ENCODE measurements around the gene COL1A2. TPM values are rescaled to one million over a fixed set of nuclear protein-coding genes. Genes with fewer than 3 reads are reported as not detected.

Gene COL1A2
- 0.12 and 0.20 TPM in 2 replicates for total RNA-seq (2014; rRNA removed; shearing (Covaris generic))

- H3K4me3 ChIP-seq, result no peak within 1 kb of the TSS
Measured at GRCh38 chr7:94394437-94395140, at the start of gene COL1A2. Gene COL1A2, plus strand, starts transcription at chr7:94394895. Its CDS starts 137 bp downstream, at chr7:94395032.

DNA sequence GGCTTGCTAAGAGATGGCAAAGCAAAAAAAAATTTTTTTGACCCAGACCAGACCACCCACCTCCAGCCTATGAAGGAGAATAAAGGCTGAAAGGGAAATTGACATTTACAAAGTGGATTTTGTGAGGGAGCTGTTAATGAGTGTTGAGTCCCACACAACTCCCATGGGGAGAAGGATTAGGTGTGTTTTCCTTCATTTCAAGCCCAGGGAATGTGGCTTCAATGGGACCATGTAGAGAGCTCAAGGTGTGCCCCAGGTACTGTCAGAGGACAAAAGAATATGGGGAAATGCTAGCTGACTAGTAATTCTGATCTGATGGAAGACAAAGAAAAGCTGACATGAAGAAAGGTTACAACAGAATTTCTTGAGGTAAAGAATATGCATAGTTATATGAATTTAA lies 48.8 kb upstream of the COL1A2 start:
- no peak for DNase-seq
- H3K4me1 ChIP-seq, result peaks cover 13% of the 10 kb centered on the region
- H3K4me3 ChIP-seq, result no peak overlapping the region
- H3K36me3 ChIP-seq, result no peaks in the 10 kb centered on the region
- no peaks in the 10 kb centered on the region for H3K9me3 ChIP-seq (replicated peaks)
- no peaks in the 10 kb centered on the region for H3K27me3 ChIP-seq
- no peak overlapping the region for H3K27ac ChIP-seq

More at GRCh38 chr7:94394437-94395140, at the start of gene COL1A2:
- Histone ChIP-seq H3K9me3 (replicated peaks) (0 out of 2 replicates have a peak, but pooled peaks cover 3% of the 10 kb centered on the region), H3K27ac (no peak within 1 kb of the TSS), H3K36me3 (no peaks in the 10 kb centered on the region), H3K4me1 (peaks cover 13% of the 10 kb centered on the region), H3K27me3 (no peaks in the 10 kb centered on the region)
- DNase-seq, result no peak

GRCh38 chr7:94348142-94348541 lies 46.6 kb upstream of the COL1A2 start:
- H3K36me3 ChIP-seq, result no peaks in the 10 kb centered on the region
- peaks cover 13% of the 10 kb centered on the region for H3K4me1 ChIP-seq
- H3K27me3 ChIP-seq, result no peaks in the 10 kb centered on the region
- no peak overlapping the region for H3K4me3 ChIP-seq
- H3K9me3 ChIP-seq (replicated peaks), result no peaks in the 10 kb centered on the region
- DNase-seq, result no peak
- no peak overlapping the region for H3K27ac ChIP-seq

- peaks cover 7% of the 10 kb centered on the region for H3K4me1 ChIP-seq
- H3K36me3 ChIP-seq, result no peaks in the 10 kb centered on the region
- no peaks in the 10 kb centered on the region for H3K9me3 ChIP-seq (replicated peaks)
- H3K27ac ChIP-seq, result no peak overlapping the region
- no peak for DNase-seq
- H3K4me3 ChIP-seq, result no peak overlapping the region
- no peaks in the 10 kb centered on the region for H3K27me3 ChIP-seq
Measured at GRCh38 chr7:94350734-94351133, 44.0 kb upstream of the COL1A2 start.

DNA sequence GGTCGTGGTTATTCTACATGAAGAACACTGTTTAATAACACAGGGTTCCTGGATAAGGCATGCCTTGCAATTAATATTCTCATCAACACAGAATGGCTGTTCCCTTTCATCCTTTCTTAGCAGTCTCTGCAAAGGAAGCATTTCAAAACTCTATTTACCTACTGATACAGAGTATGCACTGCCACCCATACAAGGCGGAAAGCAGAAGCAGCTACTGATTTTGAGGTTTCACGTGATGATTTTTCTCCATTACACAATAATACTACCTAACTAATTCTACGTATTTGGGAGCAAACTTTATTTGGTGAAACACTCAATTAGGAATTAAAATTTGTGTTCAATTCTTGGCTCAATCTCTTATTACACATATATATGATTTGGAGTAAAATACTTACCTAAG lies 43.0 kb upstream of the COL1A2 start:
- no peak overlapping the region for H3K4me3 ChIP-seq
- H3K27ac ChIP-seq, result no peak overlapping the region
- H3K27me3 ChIP-seq, result no peaks in the 10 kb centered on the region
- DNase-seq, result no peak
- H3K4me1 ChIP-seq, result peaks cover 8% of the 10 kb centered on the region
- H3K36me3 ChIP-seq, result no peaks in the 10 kb centered on the region
- H3K9me3 ChIP-seq (replicated peaks), result no peaks in the 10 kb centered on the region

GRCh38 chr7:94352887-94353286 lies 41.8 kb upstream of the COL1A2 start:
- Histone ChIP-seq H3K9me3 (replicated peaks) (no peaks in the 10 kb centered on the region), H3K36me3 (no peaks in the 10 kb centered on the region), H3K4me1 (peaks cover 6% of the 10 kb centered on the region), H3K27me3 (no peaks in the 10 kb centered on the region), H3K27ac (no peak overlapping the region), H3K4me3 (no peak overlapping the region)
- no peak for DNase-seq

DNA sequence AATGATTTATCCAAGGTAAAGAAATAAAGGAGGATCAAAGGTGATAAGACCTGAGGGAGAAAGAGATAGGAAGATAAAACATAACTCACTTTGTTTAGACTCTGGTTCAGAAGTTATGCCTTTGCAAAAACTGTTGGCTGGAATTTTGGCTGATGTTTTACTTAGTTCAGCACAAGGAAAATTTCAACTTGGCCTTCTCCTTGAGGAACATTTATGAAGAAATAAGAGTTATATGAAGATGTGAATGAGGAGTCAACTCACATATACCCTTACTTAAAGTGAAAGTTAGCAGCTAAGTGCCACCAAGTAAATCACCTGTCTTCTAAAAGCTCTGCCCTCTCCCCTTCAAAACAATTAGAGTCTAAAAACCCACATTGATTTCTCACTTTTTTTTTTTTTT lies 39.7 kb upstream of the COL1A2 start:
- DNase-seq, result no peak
- Histone ChIP-seq H3K27ac (no peak overlapping the region), H3K9me3 (replicated peaks) (peaks cover 8% of the 10 kb centered on the region; the same call in 1 of the 2 replicates), H3K4me3 (no peak overlapping the region), H3K4me1 (peaks cover 6% of the 10 kb centered on the region), H3K36me3 (no peaks in the 10 kb centered on the region), H3K27me3 (no peaks in the 10 kb centered on the region)

- Histone ChIP-seq H3K36me3 (no peaks in the 10 kb centered on the region), H3K4me1 (peaks cover 6% of the 10 kb centered on the region), H3K27ac (no peak overlapping the region), H3K4me3 (no peak overlapping the region), H3K9me3 (replicated peaks) (peaks cover 8% of the 10 kb centered on the region; the same call in 1 of the 2 replicates), H3K27me3 (no peaks in the 10 kb centered on the region)
- DNase-seq, result peak in 1 of 2 experiments; percentile 34
Measured at GRCh38 chr7:94355454-94355853, 39.2 kb upstream of the COL1A2 start.

DNA sequence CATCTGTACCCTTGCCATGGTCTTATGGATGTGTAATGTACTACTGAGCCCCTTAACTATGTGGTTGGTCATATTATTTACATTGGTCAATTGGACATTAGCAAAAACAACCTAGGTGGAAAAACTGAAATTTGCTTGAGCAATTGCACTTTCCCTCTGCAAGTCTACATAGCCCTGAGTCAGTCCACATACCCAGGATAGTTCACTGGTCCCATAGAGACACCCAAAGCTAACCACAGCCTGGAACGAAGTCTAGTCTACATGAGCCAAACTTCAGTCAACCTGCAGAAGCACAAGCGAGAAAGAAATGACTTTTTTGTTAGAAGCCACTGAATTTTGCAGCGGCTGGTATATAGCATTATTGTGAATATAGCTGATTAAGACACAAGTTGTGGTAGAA lies 37.6 kb upstream of the COL1A2 start:
- Histone ChIP-seq H3K9me3 (replicated peaks) (peaks cover 9% of the 10 kb centered on the region; the same call in 1 of the 2 replicates), H3K27me3 (no peaks in the 10 kb centered on the region), H3K4me3 (no peak overlapping the region), H3K4me1 (peaks cover 6% of the 10 kb centered on the region), H3K27ac (no peak overlapping the region), H3K36me3 (no peaks in the 10 kb centered on the region)
- no peak for DNase-seq

- H3K4me3 ChIP-seq, result no peak overlapping the region
- no peaks in the 10 kb centered on the region for H3K27me3 ChIP-seq
- DNase-seq, result no peak
- H3K27ac ChIP-seq, result no peak overlapping the region
- H3K36me3 ChIP-seq, result no peaks in the 10 kb centered on the region
- peaks cover 16% of the 10 kb centered on the region; the same call in 1 of the 2 replicates for H3K9me3 ChIP-seq (replicated peaks)
- H3K4me1 ChIP-seq, result no peaks in the 10 kb centered on the region
Measured at GRCh38 chr7:94360926-94361325, 33.8 kb upstream of the COL1A2 start.

DNA sequence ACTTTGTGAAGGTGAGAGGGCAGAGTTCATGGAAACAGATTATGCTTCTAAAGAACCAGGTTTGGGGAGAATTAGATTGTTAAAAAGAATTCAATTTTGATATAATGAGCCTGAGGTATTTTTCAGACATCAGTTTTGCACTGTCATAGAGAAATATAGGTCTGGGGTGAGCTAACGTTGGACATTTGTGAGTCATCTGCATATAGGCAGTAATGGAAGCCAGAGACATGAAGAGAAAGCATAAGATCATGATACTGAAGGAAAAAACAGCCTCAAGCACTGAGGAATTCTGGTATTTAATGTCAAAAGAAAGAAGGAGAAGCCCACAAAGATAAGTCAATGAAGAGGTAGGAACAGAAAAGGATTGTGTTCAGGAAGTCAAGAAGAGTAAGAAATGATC lies 32.4 kb upstream of the COL1A2 start:
- no peak overlapping the region for H3K27ac ChIP-seq
- H3K36me3 ChIP-seq, result no peaks in the 10 kb centered on the region
- H3K9me3 ChIP-seq (replicated peaks), result peaks cover 16% of the 10 kb centered on the region; the same call in 1 of the 2 replicates
- H3K4me3 ChIP-seq, result no peak overlapping the region
- no peaks in the 10 kb centered on the region for H3K27me3 ChIP-seq
- DNase-seq, result no peak
- H3K4me1 ChIP-seq, result no peaks in the 10 kb centered on the region

DNA sequence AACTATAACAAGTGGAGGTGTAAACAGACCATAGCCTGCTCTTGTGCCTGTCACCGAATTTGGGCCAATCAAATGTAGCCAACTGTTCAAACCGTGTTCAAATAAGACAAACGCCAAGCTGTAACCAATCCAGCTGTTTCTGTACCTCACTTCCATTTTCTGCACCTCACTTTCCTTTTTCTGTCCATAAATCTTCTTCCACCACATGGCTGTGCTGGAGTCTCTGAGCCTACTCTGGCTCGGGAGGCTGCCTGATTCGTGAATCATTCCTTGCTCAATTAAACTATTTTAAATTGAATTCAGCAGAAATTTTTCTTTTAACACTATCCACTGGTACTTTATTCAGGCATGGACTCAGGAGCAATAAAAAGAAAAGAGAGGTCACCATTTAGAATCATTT lies 29.9 kb upstream of the COL1A2 start:
- Histone ChIP-seq H3K27me3 (no peaks in the 10 kb centered on the region), H3K27ac (no peak overlapping the region), H3K36me3 (no peaks in the 10 kb centered on the region), H3K4me1 (peaks cover 13% of the 10 kb centered on the region), H3K9me3 (replicated peaks) (peaks cover 9% of the 10 kb centered on the region; the same call in 1 of the 2 replicates), H3K4me3 (no peak overlapping the region)
- no peak for DNase-seq

GRCh38 chr7:94366163-94366562 lies 28.5 kb upstream of the COL1A2 start:
- Histone ChIP-seq H3K27ac (no peak overlapping the region), H3K27me3 (no peaks in the 10 kb centered on the region)
- no peak for DNase-seq

GRCh38 chr7:94366832-94367231 lies 27.9 kb upstream of the COL1A2 start:
- Histone ChIP-seq H3K4me1 (peaks cover 13% of the 10 kb centered on the region), H3K27me3 (no peaks in the 10 kb centered on the region), H3K4me3 (no peak overlapping the region), H3K36me3 (no peaks in the 10 kb centered on the region), H3K9me3 (replicated peaks) (peaks cover 9% of the 10 kb centered on the region; the same call in 1 of the 2 replicates), H3K27ac (no peak overlapping the region)
- DNase-seq, result no peak

More at GRCh38 chr7:94366163-94366562, 28.5 kb upstream of the COL1A2 start:
- Histone ChIP-seq H3K4me1 (peaks cover 13% of the 10 kb centered on the region), H3K36me3 (no peaks in the 10 kb centered on the region), H3K4me3 (no peak overlapping the region), H3K9me3 (replicated peaks) (peaks cover 9% of the 10 kb centered on the region; the same call in 1 of the 2 replicates)

GRCh38 chr7:94367949-94368348 lies 26.7 kb upstream of the COL1A2 start:
- Histone ChIP-seq H3K4me3 (peak overlapping the region; percentile 46), H3K27ac (peak overlapping the region; percentile 32), H3K27me3 (no peaks in the 10 kb centered on the region), H3K36me3 (no peaks in the 10 kb centered on the region), H3K4me1 (peaks cover 13% of the 10 kb centered on the region), H3K9me3 (replicated peaks) (peaks cover 4% of the 10 kb centered on the region; the same call in 1 of the 2 replicates)
- DNase-seq, result peak in 1 of 2 experiments; percentile 19
